Heart right ventricle (tissue), 16 donors: ENCODE results near the gene METTL2A. TPM values are rescaled to one million over a fixed set of nuclear protein-coding genes. Genes with fewer than 3 reads are reported as not detected.
"Not testable (repeated sequence)": the region's sequence is repeated elsewhere in the genome, so short reads cannot be mapped to it uniquely, and the experiment has no call there.

Source experiments
- ATAC-seq, 8 donors: fragments of 200-7000 bp; cut with Tn5 transposase; one replicate each; pipeline ENCODE4 v1.9.1; 2020; ENCODE audit warnings: mild to moderate bottlenecking in 8 of 8, moderate library complexity in 8 of 8, moderate number of reproducible peaks in 1 of 8
- DNase-seq, 2 donors: peaks; one replicate each; pipeline ENCODE4 v3.0.0-alpha.2; 2020
- H3K27ac ChIP-seq, 10 donors: fragments of 200-600 bp; sonication (generic) in 2 of 10; one replicate each; pipeline versions ENCODE4 v1.5.0 to v1.8.0; 2020 to 2022; ENCODE audit warnings: mild to moderate bottlenecking in 3 of 10
- H3K27me3 ChIP-seq, 7 donors: fragments of 200-600 bp; one replicate each; pipeline ENCODE4 v1.8.0; 2021 to 2022; ENCODE audit warnings: mild to moderate bottlenecking in 2 of 7
- H3K36me3 ChIP-seq, 9 donors: fragments of 200-600 bp; sonication (generic) in 1 of 9; one replicate each; pipeline versions ENCODE4 v1.5.0 to v1.8.0; 2020 to 2022; ENCODE audit warnings: mild to moderate bottlenecking in 2 of 9
- H3K4me1 ChIP-seq, 9 donors: fragments of 200-600 bp; sonication (generic) in 1 of 9; one replicate each; pipeline versions ENCODE4 v1.5.0 to v1.8.0; 2020 to 2022; ENCODE audit warnings: mild to moderate bottlenecking in 4 of 9
- H3K4me3 ChIP-seq, 10 donors: fragments of 200-600 bp; sonication (generic) in 2 of 10; one replicate each; pipeline versions ENCODE4 v1.5.0 to v1.8.0; 2020 to 2022; ENCODE audit warnings: mild to moderate bottlenecking in 7 of 10, moderate library complexity in 2 of 10
- H3K9me3 ChIP-seq, 11 donors: fragments of 200-600 bp in 10 of 11; sonication (generic) in 2 of 11; one replicate each; pipeline versions ENCODE4 v1.5.0 to v1.8.0; 2013 to 2022; ENCODE audit warnings: mild to moderate bottlenecking in 2 of 11, control low read depth in 1 of 11, moderate library complexity in 1 of 11
- WGBS, 2 donors: extraction: QIAGEN DNeasy Blood & Tissue Kit; methylation state at CpG; one replicate each; pipeline ENCODE4 v1.1.7; 2013; ENCODE audit warnings: inconsistent platforms in 1 of 2; 5-methylcytosine and 5-hydroxymethylcytosine counted together
- intact Hi-C, 10 donors: fragments of 100-400 bp; cut with DNase I; formaldehyde crosslinking; loops; one replicate each; pipeline versions ENCODE4 v1.11.1 to v1.14.2; 2022
- polyA plus RNA-seq, 2 donors: library from polyadenylated mRNA; stranded (reverse); fragments of 200-250 nt; gene quantifications; one replicate each; pipeline ENCODE4 v1.2.3, GENCODE V29; 2013
- total RNA-seq, 10 donors: library from RNA; stranded (reverse); fragmentation: NEBNext Ultra II Directional in 3 of 10; extraction: Animal tissue kit (Norgen Biotek cat#: 25700) in 3 of 10; gene quantifications; one replicate each; pipeline versions ENCODE4 v1.2.1 to v1.2.4, GENCODE V29; 2021 to 2023
- TF ChIP-seq, protein P1 (sequence below), 9 donors: fragments of 200-600 bp; sonication (generic) in 2 of 9; IDR thresholded peaks; one replicate each; pipeline versions ENCODE4 v1.5.0 to v1.8.0; 2021 to 2022; ENCODE audit warnings: antibody characterized with exemption in 9 of 9, mild to moderate bottlenecking in 5 of 9, moderate library complexity in 1 of 9
- donor health status: Arrhythmogenic right ventricular cardiomyopathy.
- donor health status: ischemic (EF 13 %, LVEDD 7.1; RV severe dilation, severe dysfunction).
- donor health status: healthy with polysubstance abuse.
- donor health status: DM: no; HTN: yes; CAD: no.
- donor health status: DM: no; HTN: no; CAD: no.
- donor health status: ischemic (EF 25% LVEDD 6.9; RV normal size, moderate dysfunction).
- donor health status: ischemic (EF 25% LVEDD 5.7; RV mildly dilated, moderate dysfunction).
- donor health status: healthy.
- donor health status: DM: yes; HTN: yes; CAD: no.
- donor health status: Ischemic cardiomyopathy.
- donor health status: ischemic (EF 35%, LVEDD 5.7; RV mildly dilated, moderate dysfunction).
- donor health status: nonischemic (EF 11% LVEDD 7.7; RV severe dilation, severe dysfunction).
- donor health status: DM: yes; HTN: yes; CAD: no.
- donor health status: PGD.
- donor health status: ischemic (EF 29% LVEDD 5.4; RV normal size, mild dysfunction).
- donor health status: nonischemic (EF 23%, LVEDD 6.1; RV moderate dilation, normal function).

The METTL2A gene
- total and polyA plus RNA-seq, 12 donors: 6.6 to 19.5 (median 17.8) TPM

- WGBS, 2 donors: 52 to 53% methylated on average over 1 of the region's 1 CpG
- H3K4me3 ChIP-seq: no peak overlapping the region
- H3K9me3 ChIP-seq: no peaks in the 10 kb centered on the region
- H3K27me3 ChIP-seq: peaks cover 0 to 57% (median 12%) of the 10 kb centered on the region in 7 donors
- H3K27ac ChIP-seq: no peak overlapping the region
- DNase-seq (no peak), ATAC-seq (no peak)
- intact Hi-C loops: no loop called here
- H3K4me1 ChIP-seq: no peaks in the 10 kb centered on the region
- no peaks in the 10 kb centered on the region for H3K36me3 ChIP-seq
- TF ChIP-seq, protein P1, sequence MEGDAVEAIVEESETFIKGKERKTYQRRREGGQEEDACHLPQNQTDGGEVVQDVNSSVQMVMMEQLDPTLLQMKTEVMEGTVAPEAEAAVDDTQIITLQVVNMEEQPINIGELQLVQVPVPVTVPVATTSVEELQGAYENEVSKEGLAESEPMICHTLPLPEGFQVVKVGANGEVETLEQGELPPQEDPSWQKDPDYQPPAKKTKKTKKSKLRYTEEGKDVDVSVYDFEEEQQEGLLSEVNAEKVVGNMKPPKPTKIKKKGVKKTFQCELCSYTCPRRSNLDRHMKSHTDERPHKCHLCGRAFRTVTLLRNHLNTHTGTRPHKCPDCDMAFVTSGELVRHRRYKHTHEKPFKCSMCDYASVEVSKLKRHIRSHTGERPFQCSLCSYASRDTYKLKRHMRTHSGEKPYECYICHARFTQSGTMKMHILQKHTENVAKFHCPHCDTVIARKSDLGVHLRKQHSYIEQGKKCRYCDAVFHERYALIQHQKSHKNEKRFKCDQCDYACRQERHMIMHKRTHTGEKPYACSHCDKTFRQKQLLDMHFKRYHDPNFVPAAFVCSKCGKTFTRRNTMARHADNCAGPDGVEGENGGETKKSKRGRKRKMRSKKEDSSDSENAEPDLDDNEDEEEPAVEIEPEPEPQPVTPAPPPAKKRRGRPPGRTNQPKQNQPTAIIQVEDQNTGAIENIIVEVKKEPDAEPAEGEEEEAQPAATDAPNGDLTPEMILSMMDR (IDR thresholded peaks at IDR 0.05): no peak
Measured at GRCh38 chr17:62388856-62389255, 34.8 kb upstream of the METTL2A start.

GRCh38 chr17:62392908-62393307 lies 30.8 kb upstream of the METTL2A start:
- no peak overlapping the region for H3K4me3 ChIP-seq
- H3K27me3 ChIP-seq: peaks cover 0 to 63% (median 18%) of the 10 kb centered on the region in 7 donors
- TF ChIP-seq, protein P1 (IDR thresholded peaks at IDR 0.05): no peak
- no peaks in the 10 kb centered on the region for H3K4me1 ChIP-seq
- intact Hi-C loops: no loop called here
- no peaks in the 10 kb centered on the region for H3K9me3 ChIP-seq
- no peak overlapping the region for H3K27ac ChIP-seq
- no peaks in the 10 kb centered on the region for H3K36me3 ChIP-seq
- DNase-seq (no peak), ATAC-seq (no peak)
- WGBS, 2 donors: 74 to 78% methylated on average over 1 of the region's 1 CpG

DNA sequence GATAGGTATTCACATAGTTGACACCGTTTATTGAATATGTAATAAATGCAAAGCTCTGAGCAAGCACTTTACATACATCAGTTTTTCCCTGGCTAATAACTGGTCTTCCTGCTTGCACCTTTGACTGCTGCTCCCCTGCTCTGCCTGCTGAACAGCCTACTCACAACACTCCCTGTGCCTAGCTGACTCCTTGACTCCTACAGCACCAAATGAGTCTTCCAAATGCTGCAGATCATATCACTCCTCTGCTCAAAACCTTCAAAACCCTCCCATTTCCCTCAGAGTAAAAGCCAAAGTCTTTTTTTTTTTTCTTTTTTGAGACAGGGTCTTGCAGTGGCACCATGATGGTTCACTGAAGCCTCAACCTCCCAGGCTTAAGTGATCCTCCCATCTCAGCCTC lies 24.8 kb upstream of the METTL2A start:
- Histone ChIP-seq H3K27ac (no peak overlapping the region), H3K4me1 (no peaks in the 10 kb centered on the region), H3K9me3 (peaks cover 0 to 5% (median 0%) of the 10 kb centered on the region in 11 donors), H3K36me3 (no peaks in the 10 kb centered on the region), H3K27me3 (peaks cover 0 to 33% (median 5%) of the 10 kb centered on the region in 7 donors), H3K4me3 (no peak overlapping the region)
- TF ChIP-seq, protein P1 (IDR thresholded peaks at IDR 0.05): no peak
- DNase-seq (no peak), ATAC-seq (no peak)
- intact Hi-C loops: no loop called here
- WGBS, 2 donors: 93 to 96% methylated on average over 1 of the region's 1 CpG

GRCh38 chr17:62405451-62405850 lies 18.2 kb upstream of the METTL2A start:
- Histone ChIP-seq H3K9me3 (peaks cover 0 to 5% (median 0%) of the 10 kb centered on the region in 11 donors), H3K27me3 (peaks cover 0 to 26% (median 10%) of the 10 kb centered on the region in 7 donors), H3K36me3 (no peaks in the 10 kb centered on the region), H3K4me1 (no peaks in the 10 kb centered on the region), H3K4me3 (no peak overlapping the region), H3K27ac (no peak overlapping the region)
- no peak for DNase-seq
- ATAC-seq: no peak
- 51 to 60% methylated on average over 2 of the region's 2 CpGs for WGBS, 2 donors
- intact Hi-C loops: no loop called here
- TF ChIP-seq, protein P1 (IDR thresholded peaks at IDR 0.05): no peak

- 89 to 98% methylated on average over 1 of the region's 1 CpG for whole genome bisulfite sequencing, 2 donors
- peaks cover 0 to 15% (median 0%) of the 10 kb centered on the region in 7 donors for H3K27me3 ChIP-seq
- intact Hi-C loops, H3K36me3 ChIP-seq, ATAC-seq, H3K27ac ChIP-seq, DNase-seq, H3K4me3 ChIP-seq, H3K4me1 ChIP-seq: not testable (repeated sequence)
- H3K9me3 ChIP-seq: peaks cover 0 to 10% (median 0%) of the 10 kb centered on the region in 11 donors
Measured at GRCh38 chr17:62413090-62413489, 10.6 kb upstream of the METTL2A start.

- not testable (repeated sequence) for H3K9me3 ChIP-seq, H3K4me3 ChIP-seq, H3K27ac ChIP-seq, DNase-seq, H3K27me3 ChIP-seq, ATAC-seq
- Histone ChIP-seq H3K36me3 (peaks cover 0 to 48% (median 5%) of the 10 kb centered on the region in 9 donors), H3K4me1 (peaks cover 0 to 18% (median 11%) of the 10 kb centered on the region in 9 donors)
- intact Hi-C loops: loop anchor here in 1 of 10 donors (10.0 kb wide), 1 partner anchor 539 kb away; the partner anchor contains the start of gene TANC2
- WGBS, 2 donors: 86 to 89% methylated on average over 1 of the region's 2 CpGs
Measured at GRCh38 chr17:62426214-62426613, 2.5 kb downstream of the METTL2A start.

GRCh38 chr17:62435251-62435650 lies 11.6 kb downstream of the METTL2A start:
- intact Hi-C loops, H3K9me3 ChIP-seq, H3K27ac ChIP-seq, ATAC-seq, DNase-seq, H3K4me1 ChIP-seq, H3K27me3 ChIP-seq, H3K4me3 ChIP-seq: not testable (repeated sequence)
- H3K36me3 ChIP-seq: peaks cover 0 to 79% (median 8%) of the 10 kb centered on the region in 9 donors
- WGBS, 2 donors: 90 to 94% methylated on average over 4 of the region's 4 CpGs

DNA sequence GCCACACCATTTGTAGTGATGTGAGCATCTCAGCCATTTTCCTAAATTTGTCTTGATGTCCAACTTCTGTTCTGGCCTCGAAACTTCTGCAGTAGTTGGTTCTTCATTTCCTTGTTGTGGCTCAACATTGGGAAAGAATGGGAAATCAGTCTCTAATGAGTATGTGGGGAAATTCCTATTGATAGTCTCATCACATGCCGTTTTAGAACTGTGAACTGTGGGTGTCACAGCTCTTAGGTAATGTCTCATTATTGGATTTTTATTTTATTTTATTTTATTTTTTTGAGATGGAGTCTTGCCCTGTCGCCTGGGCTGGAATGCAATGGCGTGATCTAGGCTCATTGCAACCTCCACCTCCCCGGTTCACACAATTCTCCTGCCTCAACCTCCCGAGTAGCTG lies 17.5 kb downstream of the METTL2A start:
- 97 to 98% methylated on average over 6 of the region's 6 CpGs for WGBS, 2 donors
- intact Hi-C loops, DNase-seq, ATAC-seq, H3K4me3 ChIP-seq, H3K27ac ChIP-seq, H3K4me1 ChIP-seq, H3K9me3 ChIP-seq, H3K27me3 ChIP-seq: not testable (repeated sequence)
- peaks cover 0 to 87% (median 30%) of the 10 kb centered on the region in 9 donors for H3K36me3 ChIP-seq
